ENCODE measurements around the gene TMEM229A.
"Not testable (repeated sequence)": the region's sequence is repeated elsewhere in the genome, so short reads cannot be mapped to it uniquely, and the experiment has no call there.

The TMEM229A gene

DNA sequence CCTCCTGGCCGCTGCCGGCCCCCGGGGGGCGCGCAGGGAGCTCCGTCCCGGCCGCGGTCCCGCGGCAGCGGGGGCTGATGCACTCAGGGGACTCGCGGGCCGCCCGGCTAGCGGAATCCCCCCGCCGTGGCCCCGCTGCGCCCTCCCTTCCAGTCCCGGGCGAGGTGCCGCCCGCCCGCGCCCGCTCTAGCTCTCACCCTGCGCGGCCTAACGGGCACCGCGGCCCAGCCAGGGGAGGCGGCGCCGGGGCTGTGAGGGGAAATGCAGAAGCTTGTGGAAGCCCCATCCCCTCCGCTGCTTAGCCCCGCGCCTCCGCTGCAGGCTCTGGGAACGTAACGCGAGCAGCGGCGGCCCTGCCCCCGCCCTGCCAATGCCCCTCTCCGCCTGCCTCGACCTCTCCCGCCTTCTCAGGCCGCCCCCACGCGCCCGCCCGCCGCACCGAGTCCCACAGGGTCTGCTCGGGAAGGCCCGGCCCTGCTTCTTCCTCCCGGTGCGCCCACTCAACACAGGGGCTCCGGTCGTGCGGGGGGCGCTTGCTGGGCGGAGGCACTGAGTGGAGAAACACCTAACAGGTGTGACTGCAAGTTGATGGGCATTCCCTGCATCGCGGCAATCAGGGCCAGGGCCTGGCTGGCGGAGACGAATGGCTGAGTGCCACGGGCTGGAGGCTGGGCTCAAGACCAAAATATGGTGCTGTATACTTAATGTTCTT is 384 bp upstream of the TMEM229A start:
- DNase-seq (ENCODE audit: low read depth in 2 of 2) = no peak

- DNase-seq (ENCODE audit: low read depth in 2 of 2) = no peak
These were observed 948 bp downstream of the TMEM229A start for GRCh38 chr7:124031919-124032318.

GRCh38 chr7:124031406-124031805 is 1.5 kb downstream of the TMEM229A start:
- no peak for DNase-seq (ENCODE audit: low read depth in 2 of 2)

GRCh38 chr7:124030964-124031363 is 1.9 kb downstream of the TMEM229A start:
- DNase-seq (ENCODE audit: low read depth in 2 of 2) = no peak

GRCh38 chr7:124029396-124030188 is 3.3 kb downstream of the TMEM229A start:
- DNase-seq (ENCODE audit: low read depth in 2 of 2) = no peak

- no peak for DNase-seq (ENCODE audit: low read depth in 2 of 2)
These were observed 5.6 kb downstream of the TMEM229A start for GRCh38 chr7:124027236-124027635.

DNA sequence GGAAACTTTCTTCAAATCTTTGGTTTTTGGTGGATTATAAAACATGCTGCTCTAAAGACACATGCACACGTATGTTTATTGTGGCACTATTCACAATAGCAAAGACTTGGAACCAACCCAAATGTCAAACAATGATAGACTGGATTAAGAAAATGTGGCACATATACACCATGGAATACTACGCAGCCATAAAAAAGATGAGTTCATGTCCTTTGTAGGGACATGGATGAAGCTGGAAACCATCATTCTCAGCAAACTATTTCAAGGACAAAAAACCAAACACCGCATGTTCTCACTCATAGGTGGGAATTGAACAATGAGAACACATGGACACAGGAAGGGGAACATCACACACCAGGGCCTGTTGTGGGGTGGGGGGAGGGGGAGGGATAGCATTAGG is 8.5 kb downstream of the TMEM229A start:
- not testable (repeated sequence) for DNase-seq (ENCODE audit: low read depth in 2 of 2)

- DNase-seq (ENCODE audit: low read depth in 2 of 2) = no peak
These were observed 10.3 kb downstream of the TMEM229A start for GRCh38 chr7:124022551-124022950.

GRCh38 chr7:124020060-124020459 is 12.8 kb downstream of the TMEM229A start:
- DNase-seq (ENCODE audit: low read depth in 2 of 2) = no peak

- DNase-seq (ENCODE audit: low read depth in 2 of 2) = no peak
These were observed 19.6 kb downstream of the TMEM229A start for GRCh38 chr7:124013306-124013705.

DNA sequence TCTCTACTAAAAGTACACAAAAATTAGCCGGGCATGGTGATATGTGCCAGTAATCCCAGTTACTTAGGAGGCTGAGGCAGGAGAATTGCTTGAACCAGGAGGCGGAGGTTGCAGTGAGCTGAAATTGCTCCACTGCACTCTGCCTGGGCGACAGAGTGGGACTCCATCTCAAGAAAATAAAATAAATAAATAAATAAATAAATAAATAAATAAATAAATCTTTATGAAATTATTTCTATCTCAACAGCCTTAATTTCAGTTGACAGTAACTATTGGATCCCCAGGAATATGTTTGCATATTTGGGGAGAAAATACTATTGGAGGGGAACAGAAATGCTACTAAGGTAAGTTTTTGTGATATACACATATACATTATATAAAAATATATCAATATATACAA is 20.0 kb downstream of the TMEM229A start:
- DNase-seq (ENCODE audit: low read depth in 2 of 2) = no peak

- DNase-seq (ENCODE audit: low read depth in 2 of 2) = no peak
These were observed 23.5 kb downstream of the TMEM229A start for GRCh38 chr7:124009321-124009720.

- not testable (repeated sequence) for DNase-seq (ENCODE audit: low read depth in 2 of 2)
These were observed 24.6 kb downstream of the TMEM229A start for GRCh38 chr7:124008296-124008695.

GRCh38 chr7:123999703-124000102 is 33.2 kb downstream of the TMEM229A start:
- no peak for DNase-seq (ENCODE audit: low read depth in 2 of 2)

DNA sequence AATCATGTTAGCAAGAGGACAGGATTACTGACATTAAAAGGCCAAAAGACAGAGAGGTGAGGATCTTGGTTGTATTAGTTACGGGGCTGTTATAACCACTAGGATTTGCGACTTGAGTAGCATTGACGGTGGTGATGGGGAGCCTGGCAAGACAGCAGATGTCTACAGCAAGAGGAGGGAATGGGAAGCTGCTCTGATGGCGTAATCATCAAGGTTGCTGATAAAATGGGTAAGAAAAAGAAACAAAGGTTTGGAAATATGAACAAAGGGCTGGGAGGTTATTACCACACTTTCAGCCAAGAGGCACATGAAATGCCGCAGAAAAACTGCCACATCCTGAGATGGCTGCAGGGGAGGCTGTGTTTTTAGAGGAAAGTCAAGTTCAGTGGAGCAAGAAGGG is 33.9 kb downstream of the TMEM229A start:
- DNase-seq (ENCODE audit: low read depth in 2 of 2) = no peak

- DNase-seq (ENCODE audit: low read depth in 2 of 2) = no peak
These were observed 36.6 kb downstream of the TMEM229A start for GRCh38 chr7:123996327-123996625.

DNA sequence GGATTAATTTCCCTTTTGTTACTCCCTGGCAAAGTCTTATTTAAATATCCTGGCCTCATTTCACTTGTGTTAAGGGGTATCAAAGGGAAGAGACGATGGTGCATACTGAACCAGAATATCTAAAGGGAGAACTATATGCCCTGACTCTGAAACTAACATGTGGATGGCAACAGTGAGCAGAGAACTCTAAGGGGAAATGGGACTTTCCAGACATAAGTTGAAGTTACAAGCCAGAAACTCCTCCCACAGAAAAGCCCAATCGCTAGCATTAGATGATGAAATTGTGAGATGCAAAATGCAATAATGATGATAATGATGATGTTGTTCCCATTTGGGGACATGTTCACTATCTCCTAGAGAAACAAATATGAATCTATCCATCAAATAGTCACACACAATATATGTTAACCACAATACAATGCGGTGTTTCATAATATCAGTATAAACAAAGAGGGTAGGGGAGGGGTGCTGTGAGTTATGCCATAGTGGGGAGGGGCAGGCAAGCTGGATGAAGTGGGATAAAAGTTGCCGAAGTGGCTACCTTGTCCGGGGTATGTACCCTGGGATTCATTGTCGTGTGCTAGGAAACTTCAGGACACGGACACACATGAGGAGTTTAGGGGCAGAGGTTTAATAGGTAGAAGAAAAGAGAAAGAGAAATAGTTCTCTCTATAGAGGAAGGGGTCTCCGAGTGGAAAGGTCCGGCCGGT is 37.1 kb downstream of the TMEM229A start:
- no peak for DNase-seq (ENCODE audit: low read depth in 2 of 2)

GRCh38 chr7:123994449-123994848 is 38.4 kb downstream of the TMEM229A start:
- no peak for DNase-seq (ENCODE audit: low read depth in 2 of 2)

DNA sequence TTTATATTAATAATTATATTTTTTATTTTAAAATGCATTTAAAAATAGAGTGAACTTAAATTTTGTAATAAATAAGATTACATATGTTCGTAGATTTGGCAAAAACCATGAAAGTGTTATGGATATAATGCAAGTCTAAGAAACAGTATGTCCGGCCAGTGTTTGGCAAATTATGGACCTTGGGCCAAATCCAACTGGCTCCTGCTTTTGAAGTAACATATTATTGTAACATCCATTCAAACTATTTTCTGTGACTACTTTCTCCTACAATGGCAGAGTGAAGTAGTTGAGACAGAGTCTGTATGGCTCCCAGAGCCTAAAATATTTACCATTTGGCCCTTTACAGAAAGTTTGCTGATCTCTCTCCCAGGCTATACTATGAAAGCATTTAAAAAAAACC is 38.9 kb downstream of the TMEM229A start:
- DNase-seq (ENCODE audit: low read depth in 2 of 2) = no peak

GRCh38 chr7:123992913-123993518 is 39.9 kb downstream of the TMEM229A start:
- no peak for DNase-seq (ENCODE audit: low read depth in 2 of 2)

DNA sequence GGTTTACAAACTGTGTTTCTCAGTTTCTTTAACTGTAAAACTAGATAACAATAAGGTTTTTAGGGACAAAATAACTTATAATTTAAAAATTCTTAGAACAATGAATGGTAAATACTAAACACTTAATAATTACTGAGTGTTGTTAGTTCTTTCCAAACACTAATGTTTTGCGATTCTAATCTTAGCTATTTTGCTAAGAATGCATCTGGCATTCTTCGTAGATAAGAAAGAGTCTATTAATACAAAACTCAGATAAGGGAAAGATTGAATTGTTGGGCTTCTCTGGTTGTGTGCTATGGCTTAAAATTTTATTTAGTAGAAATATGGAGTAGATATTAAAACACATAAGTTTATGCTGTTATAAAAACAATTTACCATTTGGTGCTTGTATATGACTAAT is 45.4 kb downstream of the TMEM229A start:
- no peak for DNase-seq (ENCODE audit: low read depth in 2 of 2)
